Lower leg skin (tissue), 3 donors: ENCODE results near the gene ACAD9.

Experiments used
- POLR2A ChIP-seq, 2 donors: fragments of 450-650 bp; IDR thresholded peaks; one replicate each; pipeline ENCODE4 v1.6.1; 2016 to 2017; ENCODE audit warnings: antibody characterized with exemption in 2 of 2, mild to moderate bottlenecking in 1 of 2, moderate library complexity in 1 of 2
- TF ChIP-seq, protein P1 (sequence below), 3 donors: fragments of 450-650 bp; IDR thresholded peaks; one replicate each; pipeline ENCODE4 v1.5.1; 2016; ENCODE audit warnings: antibody characterized with exemption in 3 of 3, mild to moderate bottlenecking in 3 of 3, moderate library complexity in 2 of 3

GRCh38 chr3:128851601-128852000, 27.8 kb upstream of the ACAD9 start:
- no peak for TF ChIP-seq POLR2A (IDR thresholded peaks at IDR 0.05)
- TF ChIP-seq, protein P1, sequence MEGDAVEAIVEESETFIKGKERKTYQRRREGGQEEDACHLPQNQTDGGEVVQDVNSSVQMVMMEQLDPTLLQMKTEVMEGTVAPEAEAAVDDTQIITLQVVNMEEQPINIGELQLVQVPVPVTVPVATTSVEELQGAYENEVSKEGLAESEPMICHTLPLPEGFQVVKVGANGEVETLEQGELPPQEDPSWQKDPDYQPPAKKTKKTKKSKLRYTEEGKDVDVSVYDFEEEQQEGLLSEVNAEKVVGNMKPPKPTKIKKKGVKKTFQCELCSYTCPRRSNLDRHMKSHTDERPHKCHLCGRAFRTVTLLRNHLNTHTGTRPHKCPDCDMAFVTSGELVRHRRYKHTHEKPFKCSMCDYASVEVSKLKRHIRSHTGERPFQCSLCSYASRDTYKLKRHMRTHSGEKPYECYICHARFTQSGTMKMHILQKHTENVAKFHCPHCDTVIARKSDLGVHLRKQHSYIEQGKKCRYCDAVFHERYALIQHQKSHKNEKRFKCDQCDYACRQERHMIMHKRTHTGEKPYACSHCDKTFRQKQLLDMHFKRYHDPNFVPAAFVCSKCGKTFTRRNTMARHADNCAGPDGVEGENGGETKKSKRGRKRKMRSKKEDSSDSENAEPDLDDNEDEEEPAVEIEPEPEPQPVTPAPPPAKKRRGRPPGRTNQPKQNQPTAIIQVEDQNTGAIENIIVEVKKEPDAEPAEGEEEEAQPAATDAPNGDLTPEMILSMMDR (IDR thresholded peaks at IDR 0.05), result no peak
